ENCODE results near the gene VKORC1. TPM values are rescaled to one million over a fixed set of nuclear protein-coding genes. Genes with fewer than 3 reads are reported as not detected.

VKORC1 gene
- total RNA-seq, 2 donors from 2014 or later: 52.2 to 55.6 TPM

GRCh38 chr16:31088459-31089183 lies 6.0 kb downstream of the VKORC1 start, which contains the start of gene PRSS53:
Gene PRSS53 (minus strand): TSS chr16:31088943. CDS start chr16:31088809, 134 bp downstream.
- H3K9me3 Mint-ChIP-seq: no peaks in the 10 kb centered on the region
- H3K27me3 Mint-ChIP-seq (ENCODE audit: low read depth): no peaks in the 10 kb centered on the region
- peaks cover 0 to 3% of the 10 kb centered on the region in 2 donors for H3K36me3 Mint-ChIP-seq (ENCODE audit: insufficient read depth in 2 of 2)
- DNase-seq (no peak), ATAC-seq (replicated peaks in 1 of 2) (no peak)
- no peak within 1 kb of the TSS for H3K27ac Mint-ChIP-seq
- no peak within 1 kb of the TSS for H3K4me3 Mint-ChIP-seq
- peaks cover 11% of the 10 kb centered on the region for H3K4me1 Mint-ChIP-seq (ENCODE audit: low read depth)

- Mint-ChIP-seq H3K27ac (no peak overlapping the region), H3K27me3 (ENCODE audit: low read depth) (no peaks in the 10 kb centered on the region), H3K36me3 (ENCODE audit: insufficient read depth in 2 of 2) (peaks cover 0 to 3% of the 10 kb centered on the region in 2 donors), H3K4me3 (no peak overlapping the region), H3K4me1 (ENCODE audit: low read depth) (peaks cover 6% of the 10 kb centered on the region), H3K9me3 (no peaks in the 10 kb centered on the region)
- ATAC-seq (replicated peaks in 1 of 2): no peak
- DNase-seq: no peak
Measured at GRCh38 chr16:31087971-31088370, 6.6 kb downstream of the VKORC1 start.

- H3K27me3 Mint-ChIP-seq (ENCODE audit: low read depth): no peaks in the 10 kb centered on the region
- no peak for ATAC-seq (replicated peaks in 1 of 2)
- no peak overlapping the region for H3K4me3 Mint-ChIP-seq
- no peaks in the 10 kb centered on the region for H3K9me3 Mint-ChIP-seq
- H3K4me1 Mint-ChIP-seq (ENCODE audit: low read depth): peaks cover 1% of the 10 kb centered on the region
- H3K36me3 Mint-ChIP-seq (ENCODE audit: insufficient read depth in 2 of 2): peaks cover 0 to 3% of the 10 kb centered on the region in 2 donors
- no peak for DNase-seq
- H3K27ac Mint-ChIP-seq: no peak overlapping the region
Measured at GRCh38 chr16:31087481-31087880, 7.1 kb downstream of the VKORC1 start.

GRCh38 chr16:31086629-31086906 lies 8.0 kb downstream of the VKORC1 start:
- Mint-ChIP-seq H3K36me3 (ENCODE audit: insufficient read depth in 2 of 2) (peaks cover 0 to 3% of the 10 kb centered on the region in 2 donors), H3K27ac (no peak overlapping the region), H3K9me3 (no peaks in the 10 kb centered on the region), H3K27me3 (ENCODE audit: low read depth) (no peaks in the 10 kb centered on the region), H3K4me1 (ENCODE audit: low read depth) (no peaks in the 10 kb centered on the region), H3K4me3 (no peak overlapping the region)
- ATAC-seq (replicated peaks in 1 of 2): no peak
- no peak for DNase-seq

- no peak for DNase-seq
- H3K27me3 Mint-ChIP-seq (ENCODE audit: low read depth): no peaks in the 10 kb centered on the region
- no peaks in the 10 kb centered on the region for H3K9me3 Mint-ChIP-seq
- no peak overlapping the region for H3K27ac Mint-ChIP-seq
- H3K4me3 Mint-ChIP-seq: no peak overlapping the region
- H3K4me1 Mint-ChIP-seq (ENCODE audit: low read depth): peaks cover under 1% of the 10 kb centered on the region
- ATAC-seq (replicated peaks in 1 of 2): no peak
- peaks cover 0 to 3% of the 10 kb centered on the region in 2 donors for H3K36me3 Mint-ChIP-seq (ENCODE audit: insufficient read depth in 2 of 2)
Measured at GRCh38 chr16:31085873-31086628, 8.5 kb downstream of the VKORC1 start.

GRCh38 chr16:31085411-31085810 lies 9.2 kb downstream of the VKORC1 start:
- no peak for DNase-seq
- no peak for ATAC-seq (replicated peaks in 1 of 2)
- Mint-ChIP-seq H3K4me1 (ENCODE audit: low read depth) (peaks cover 5% of the 10 kb centered on the region), H3K27ac (no peak overlapping the region), H3K27me3 (ENCODE audit: low read depth) (no peaks in the 10 kb centered on the region), H3K4me3 (no peak overlapping the region), H3K36me3 (ENCODE audit: insufficient read depth in 2 of 2) (peaks cover 0 to 3% of the 10 kb centered on the region in 2 donors), H3K9me3 (no peaks in the 10 kb centered on the region)

GRCh38 chr16:31084584-31085302 lies 9.9 kb downstream of the VKORC1 start:
- H3K27ac Mint-ChIP-seq: no peak overlapping the region
- H3K9me3 Mint-ChIP-seq: no peaks in the 10 kb centered on the region
- no peak for ATAC-seq (replicated peaks in 1 of 2)
- DNase-seq: no peak
- peaks cover 5% of the 10 kb centered on the region for H3K4me1 Mint-ChIP-seq (ENCODE audit: low read depth)
- no peaks in the 10 kb centered on the region for H3K27me3 Mint-ChIP-seq (ENCODE audit: low read depth)
- peaks cover 0 to 3% of the 10 kb centered on the region in 2 donors for H3K36me3 Mint-ChIP-seq (ENCODE audit: insufficient read depth in 2 of 2)
- H3K4me3 Mint-ChIP-seq: no peak overlapping the region

- H3K4me1 Mint-ChIP-seq (ENCODE audit: low read depth): peaks cover 5% of the 10 kb centered on the region
Measured at GRCh38 chr16:31083981-31084380, 10.6 kb downstream of the VKORC1 start.

GRCh38 chr16:31083556-31083955 lies 11.0 kb downstream of the VKORC1 start:
- Mint-ChIP-seq H3K4me1 (ENCODE audit: low read depth) (peaks cover 5% of the 10 kb centered on the region), H3K9me3 (no peaks in the 10 kb centered on the region), H3K27me3 (ENCODE audit: low read depth) (no peaks in the 10 kb centered on the region), H3K27ac (no peak overlapping the region), H3K4me3 (no peak overlapping the region), H3K36me3 (ENCODE audit: insufficient read depth in 2 of 2) (peaks cover 0 to 9% of the 10 kb centered on the region in 2 donors)
- DNase-seq (no peak), ATAC-seq (replicated peaks in 1 of 2) (no peak)

More at GRCh38 chr16:31083981-31084380, 10.6 kb downstream of the VKORC1 start:
- H3K9me3 Mint-ChIP-seq: no peaks in the 10 kb centered on the region
- H3K27me3 Mint-ChIP-seq (ENCODE audit: low read depth): no peaks in the 10 kb centered on the region
- DNase-seq (no peak), ATAC-seq (replicated peaks in 1 of 2) (no peak)
- peaks cover 0 to 6% of the 10 kb centered on the region in 2 donors for H3K36me3 Mint-ChIP-seq (ENCODE audit: insufficient read depth in 2 of 2)
- no peak overlapping the region for H3K27ac Mint-ChIP-seq
- H3K4me3 Mint-ChIP-seq: no peak overlapping the region

GRCh38 chr16:31083081-31083480 lies 11.5 kb downstream of the VKORC1 start:
- no peak for DNase-seq

GRCh38 chr16:31082368-31083045 lies 12.1 kb downstream of the VKORC1 start:
- Mint-ChIP-seq H3K36me3 (ENCODE audit: insufficient read depth in 2 of 2) (peaks cover 0 to 9% of the 10 kb centered on the region in 2 donors), H3K4me3 (no peak overlapping the region), H3K9me3 (no peaks in the 10 kb centered on the region), H3K27ac (no peak overlapping the region), H3K4me1 (ENCODE audit: low read depth) (peaks cover 5% of the 10 kb centered on the region), H3K27me3 (ENCODE audit: low read depth) (no peaks in the 10 kb centered on the region)
- ATAC-seq (replicated peaks in 1 of 2) (no peak), DNase-seq (no peak)

More at GRCh38 chr16:31083081-31083480, 11.5 kb downstream of the VKORC1 start:
- Mint-ChIP-seq H3K36me3 (ENCODE audit: insufficient read depth in 2 of 2) (peaks cover 0 to 9% of the 10 kb centered on the region in 2 donors), H3K4me1 (ENCODE audit: low read depth) (peaks cover 5% of the 10 kb centered on the region), H3K9me3 (no peaks in the 10 kb centered on the region), H3K27me3 (ENCODE audit: low read depth) (no peaks in the 10 kb centered on the region), H3K27ac (no peak overlapping the region), H3K4me3 (no peak overlapping the region)
- no peak for ATAC-seq (replicated peaks in 1 of 2)

- peaks cover 0 to 9% of the 10 kb centered on the region in 2 donors for H3K36me3 Mint-ChIP-seq (ENCODE audit: insufficient read depth in 2 of 2)
- DNase-seq: no peak
- H3K4me1 Mint-ChIP-seq (ENCODE audit: low read depth): peaks cover 5% of the 10 kb centered on the region
- no peaks in the 10 kb centered on the region for H3K9me3 Mint-ChIP-seq
- H3K4me3 Mint-ChIP-seq: no peak overlapping the region
- ATAC-seq (replicated peaks in 1 of 2): no peak
- no peaks in the 10 kb centered on the region for H3K27me3 Mint-ChIP-seq (ENCODE audit: low read depth)
- no peak overlapping the region for H3K27ac Mint-ChIP-seq
Measured at GRCh38 chr16:31081428-31082351, 12.9 kb downstream of the VKORC1 start.

Data from activated T-cell treated with anti-CD3 and anti-CD28 coated beads, Interleukin-2, amount 50 U/mL, for 72 hours (primary cell).